Parathyroid adenoma (tissue), 2 donors: ENCODE data around the gene CACNA1G.

Experiments used
- H2AFZ ChIP-seq: fragments of 300-600 bp; sonication (generic); one replicate; pipeline ENCODE4 v1.7.0; 2017; ENCODE audit warnings: antibody characterized with exemption, mild to moderate bottlenecking
- H3K27ac ChIP-seq: fragments of 300-600 bp; sonication (generic); one replicate; pipeline ENCODE4 v1.7.0; 2017
- H3K27me3 ChIP-seq: fragments of 300-600 bp; sonication (generic); one replicate; pipeline ENCODE4 v1.7.0; 2017; ENCODE audit warnings: low read length; ENCODE audit not compliant: control insufficient read depth, insufficient read depth
- H3K36me3 ChIP-seq: fragments of 300-600 bp; sonication (generic); one replicate; pipeline ENCODE4 v1.7.0; 2017; ENCODE audit warnings: low read length; ENCODE audit not compliant: control insufficient read depth, insufficient read depth
- H3K4me1 ChIP-seq: fragments of 300-600 bp; sonication (generic); one replicate; pipeline ENCODE4 v1.7.0; 2017; ENCODE audit warnings: control low read depth
- H3K4me2 ChIP-seq: fragments of 300-600 bp; sonication (generic); one replicate; pipeline ENCODE4 v1.7.0; 2017; ENCODE audit warnings: low read length
- H3K4me3 ChIP-seq: fragments of 300-600 bp; sonication (generic); one replicate; pipeline ENCODE4 v1.7.0; 2017; ENCODE audit warnings: low read depth, low read length
- H3K79me2 ChIP-seq: fragments of 300-600 bp; sonication (generic); one replicate; pipeline ENCODE4 v1.7.0; 2017; ENCODE audit warnings: control low read depth
- H3K9ac ChIP-seq: fragments of 300-600 bp; sonication (generic); one replicate; pipeline ENCODE4 v1.7.0; 2017; ENCODE audit warnings: mild to moderate bottlenecking
- H3K9me3 ChIP-seq: fragments of 300-600 bp; sonication (generic); one replicate; pipeline ENCODE4 v1.7.0; 2017; ENCODE audit warnings: low read length; ENCODE audit not compliant: control insufficient read depth
- TF ChIP-seq, protein P1 (sequence below): fragments of 300-600 bp; sonication (generic); IDR thresholded peaks from one replicate; pipeline ENCODE4 v1.7.0; 2017; ENCODE audit warnings: antibody characterized with exemption, mild to moderate bottlenecking
- donor health status: primary hyperparathyroidism.

Gene CACNA1G

DNA sequence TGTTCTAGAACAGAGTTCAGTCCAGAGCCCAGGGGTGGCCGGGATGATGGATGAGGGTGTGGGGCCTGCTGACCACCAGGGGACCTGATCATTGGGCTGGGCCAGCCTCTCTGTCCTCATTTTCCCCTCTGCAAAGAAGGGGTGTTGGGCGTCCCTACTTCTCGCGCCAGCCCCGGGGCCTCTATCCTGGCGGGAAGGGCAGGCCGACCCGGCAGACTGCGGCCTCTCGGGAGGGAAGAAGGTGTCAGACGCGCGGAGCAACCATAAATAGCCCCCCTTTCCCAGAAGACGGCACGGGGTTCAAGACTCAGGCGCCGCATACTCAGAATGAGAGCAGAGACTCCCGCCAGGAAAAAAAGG is 2.0 kb upstream of the CACNA1G start:
- TF ChIP-seq, protein P1, sequence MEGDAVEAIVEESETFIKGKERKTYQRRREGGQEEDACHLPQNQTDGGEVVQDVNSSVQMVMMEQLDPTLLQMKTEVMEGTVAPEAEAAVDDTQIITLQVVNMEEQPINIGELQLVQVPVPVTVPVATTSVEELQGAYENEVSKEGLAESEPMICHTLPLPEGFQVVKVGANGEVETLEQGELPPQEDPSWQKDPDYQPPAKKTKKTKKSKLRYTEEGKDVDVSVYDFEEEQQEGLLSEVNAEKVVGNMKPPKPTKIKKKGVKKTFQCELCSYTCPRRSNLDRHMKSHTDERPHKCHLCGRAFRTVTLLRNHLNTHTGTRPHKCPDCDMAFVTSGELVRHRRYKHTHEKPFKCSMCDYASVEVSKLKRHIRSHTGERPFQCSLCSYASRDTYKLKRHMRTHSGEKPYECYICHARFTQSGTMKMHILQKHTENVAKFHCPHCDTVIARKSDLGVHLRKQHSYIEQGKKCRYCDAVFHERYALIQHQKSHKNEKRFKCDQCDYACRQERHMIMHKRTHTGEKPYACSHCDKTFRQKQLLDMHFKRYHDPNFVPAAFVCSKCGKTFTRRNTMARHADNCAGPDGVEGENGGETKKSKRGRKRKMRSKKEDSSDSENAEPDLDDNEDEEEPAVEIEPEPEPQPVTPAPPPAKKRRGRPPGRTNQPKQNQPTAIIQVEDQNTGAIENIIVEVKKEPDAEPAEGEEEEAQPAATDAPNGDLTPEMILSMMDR: no peak
- peaks cover 6% of the 10 kb centered on the region for H3K27me3 ChIP-seq

GRCh38 chr17:50558941-50559614 is 1.4 kb upstream of the CACNA1G start:
- Histone ChIP-seq H3K4me3 (no peak overlapping the region), H3K36me3 (no peaks in the 10 kb centered on the region), H2AFZ (no peak overlapping the region), H3K27ac (no peak overlapping the region), H3K4me2 (no peak overlapping the region), H3K79me2 (no peaks in the 10 kb centered on the region), H3K27me3 (peaks cover 6% of the 10 kb centered on the region), H3K4me1 (peaks cover 13% of the 10 kb centered on the region), H3K9me3 (no peaks in the 10 kb centered on the region), H3K9ac (no peak overlapping the region)
- TF ChIP-seq, protein P1: no peak

More for the DNA sequence above, 2.0 kb upstream of the CACNA1G start:
- no peak overlapping the region for H3K9ac ChIP-seq
- H3K9me3 ChIP-seq: no peaks in the 10 kb centered on the region
- H3K79me2 ChIP-seq: no peaks in the 10 kb centered on the region
- no peaks in the 10 kb centered on the region for H3K36me3 ChIP-seq
- H2AFZ ChIP-seq: no peak overlapping the region
- peaks cover 13% of the 10 kb centered on the region for H3K4me1 ChIP-seq
- no peak overlapping the region for H3K4me2 ChIP-seq
- H3K27ac ChIP-seq: no peak overlapping the region
- no peak overlapping the region for H3K4me3 ChIP-seq

- Histone ChIP-seq H3K4me3 (peak overlapping the region; percentile 12), H2AFZ (peak overlapping the region; percentile 38), H3K4me1 (peaks cover 13% of the 10 kb centered on the region), H3K27me3 (peaks cover 6% of the 10 kb centered on the region), H3K27ac (no peak overlapping the region), H3K9ac (no peak overlapping the region), H3K9me3 (no peaks in the 10 kb centered on the region), H3K79me2 (no peaks in the 10 kb centered on the region), H3K4me2 (peak overlapping the region; percentile 57), H3K36me3 (no peaks in the 10 kb centered on the region)
- TF ChIP-seq, protein P1: no peak
These were observed 786 bp upstream of the CACNA1G start for GRCh38 chr17:50559674-50560184.

- H3K36me3 ChIP-seq: no peaks in the 10 kb centered on the region
- H3K4me1 ChIP-seq: peaks cover 13% of the 10 kb centered on the region
- peak overlapping the region; percentile 57 for H3K4me2 ChIP-seq
- no peak overlapping the region for H3K27ac ChIP-seq
- no peaks in the 10 kb centered on the region for H3K79me2 ChIP-seq
- H3K9me3 ChIP-seq: no peaks in the 10 kb centered on the region
- no peak overlapping the region for H3K9ac ChIP-seq
- H3K4me3 ChIP-seq: peak overlapping the region; percentile 12
- H3K27me3 ChIP-seq: peaks cover 6% of the 10 kb centered on the region
- TF ChIP-seq, protein P1: no peak
- peak overlapping the region; percentile 50 for H2AFZ ChIP-seq
These were observed 623 bp downstream of the CACNA1G start for GRCh38 chr17:50560931-50561745.
